NCI-H345 (cell line): Measurements from ENCODE around the gene RASGRF1.
"Not testable (repeated sequence)": the region's sequence is repeated elsewhere in the genome, so short reads cannot be mapped to it uniquely, and the experiment has no call there.

Source experiments
- DNase-seq: peaks from one replicate; lab custom pipeline; 2025; lab: John Stamatoyannopoulos, UW

The RASGRF1 gene

DNA sequence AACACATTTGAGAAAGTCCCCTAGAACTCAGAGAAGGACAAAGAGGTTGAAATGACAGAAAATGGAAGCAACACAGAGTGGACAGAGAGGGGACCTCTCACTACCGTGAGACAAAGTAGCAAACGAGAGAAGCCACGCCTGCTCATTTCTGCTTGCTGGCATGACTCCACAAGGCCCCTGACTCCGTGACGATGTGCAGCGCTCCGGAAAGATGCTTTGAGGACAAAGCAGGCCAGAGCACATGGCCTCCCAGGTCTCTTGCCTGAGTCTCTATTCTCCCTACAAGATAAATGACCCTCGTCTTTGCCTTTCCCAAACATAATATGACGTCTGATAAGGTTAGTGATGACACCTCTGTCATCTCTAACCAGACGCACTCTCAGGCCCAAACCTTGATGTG, 81.9 kb downstream of the RASGRF1 start:
- DNase-seq, result no peak

- DNase-seq, result no peak
Measured at GRCh38 chr15:79007066-79007465, 83.5 kb downstream of the RASGRF1 start.

DNA sequence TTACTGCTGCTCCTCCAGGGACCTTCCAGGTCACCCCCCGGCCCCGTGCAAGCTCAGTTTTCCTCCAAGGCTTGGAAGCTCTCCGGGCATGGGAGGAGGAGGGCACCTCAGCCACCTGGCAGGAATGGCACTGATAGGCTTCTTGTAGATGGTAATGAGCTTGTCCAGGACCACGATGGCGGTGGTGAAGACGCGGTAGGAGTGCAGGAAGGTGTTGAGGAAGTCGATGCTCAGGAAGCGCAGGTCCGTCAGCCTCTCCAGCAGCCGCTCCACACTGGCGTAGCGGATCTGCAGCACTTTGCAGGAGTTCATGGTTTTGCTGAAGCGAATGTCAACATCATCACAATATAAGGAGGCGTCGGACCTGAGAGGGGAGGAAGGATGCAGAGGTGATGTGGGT, 84.5 kb downstream of the RASGRF1 start:
- DNase-seq, result no peak

DNA sequence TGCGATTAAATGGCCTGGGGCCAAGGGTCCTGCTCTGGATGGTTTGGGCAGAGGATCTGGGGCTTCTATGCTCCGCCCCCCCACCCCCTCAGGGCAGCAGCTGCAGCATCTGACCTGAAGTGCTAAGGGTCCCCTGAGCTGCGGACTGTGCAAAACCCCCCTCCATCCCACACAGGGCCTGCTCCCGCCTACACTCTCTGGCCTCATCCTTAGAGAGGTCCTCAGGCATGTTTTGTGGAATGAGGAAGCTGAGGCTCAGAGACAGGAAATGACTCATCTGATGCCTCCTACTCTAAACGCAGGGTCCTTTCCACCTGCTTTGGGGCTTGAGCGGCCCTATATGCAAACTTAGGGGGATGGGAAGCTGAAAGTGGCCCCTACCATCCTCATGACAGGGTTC, 86.2 kb downstream of the RASGRF1 start:
- no peak for DNase-seq

GRCh38 chr15:79003896-79004295, 86.7 kb downstream of the RASGRF1 start:
- no peak for DNase-seq

- no peak for DNase-seq
Measured at GRCh38 chr15:79003301-79003700, 87.3 kb downstream of the RASGRF1 start.

GRCh38 chr15:79002581-79002980, 88.0 kb downstream of the RASGRF1 start:
- DNase-seq, result no peak

GRCh38 chr15:78999636-79000035, 90.9 kb downstream of the RASGRF1 start:
- DNase-seq, result no peak

DNA sequence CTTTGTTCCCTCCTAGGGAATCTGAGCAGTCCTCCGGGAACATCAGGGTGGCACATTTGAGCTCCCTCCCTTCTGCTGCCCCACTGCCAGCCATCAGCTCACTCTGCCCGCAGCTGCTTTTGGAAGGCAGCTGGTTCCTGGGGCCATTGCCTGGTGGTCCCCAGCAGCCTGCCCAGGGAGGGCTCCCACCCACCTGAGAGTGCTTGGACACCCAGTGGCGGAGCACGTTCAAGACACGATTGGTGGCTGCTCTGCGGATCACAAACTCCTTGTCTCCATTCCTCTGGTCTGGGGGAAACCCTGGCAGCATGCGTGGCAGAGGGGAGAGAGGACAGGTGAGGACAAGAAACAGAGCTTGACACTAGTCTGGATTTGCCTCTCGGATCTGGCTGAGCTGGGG, 92.1 kb downstream of the RASGRF1 start:
- no peak for DNase-seq

- no peak for DNase-seq
Measured at GRCh38 chr15:78997981-78998499, 92.5 kb downstream of the RASGRF1 start.

- DNase-seq, result no peak
Measured at GRCh38 chr15:78996894-78997275, 93.7 kb downstream of the RASGRF1 start.

GRCh38 chr15:78995921-78996893, 94.4 kb downstream of the RASGRF1 start:
- no peak for DNase-seq

DNA sequence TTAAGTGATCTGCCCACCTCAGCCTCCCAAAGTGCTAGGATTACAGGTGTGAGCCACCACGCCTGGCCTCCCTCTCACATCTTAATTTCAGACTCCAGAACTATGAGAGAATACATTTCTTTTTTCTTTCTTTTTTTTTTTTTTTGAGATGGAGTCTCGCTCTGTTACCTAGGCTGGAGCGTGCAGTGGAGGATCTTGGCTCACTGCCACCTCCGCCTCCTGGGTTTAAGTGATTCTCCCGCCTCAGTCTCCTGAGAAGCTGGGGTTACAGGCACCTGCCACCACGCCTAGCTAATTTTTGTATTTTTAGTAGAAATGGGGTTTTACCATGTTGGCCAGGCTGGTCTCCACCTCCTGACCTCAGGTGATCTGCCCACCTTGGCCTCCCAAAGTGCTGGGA, 95.4 kb downstream of the RASGRF1 start:
- not testable (repeated sequence) for DNase-seq

DNA sequence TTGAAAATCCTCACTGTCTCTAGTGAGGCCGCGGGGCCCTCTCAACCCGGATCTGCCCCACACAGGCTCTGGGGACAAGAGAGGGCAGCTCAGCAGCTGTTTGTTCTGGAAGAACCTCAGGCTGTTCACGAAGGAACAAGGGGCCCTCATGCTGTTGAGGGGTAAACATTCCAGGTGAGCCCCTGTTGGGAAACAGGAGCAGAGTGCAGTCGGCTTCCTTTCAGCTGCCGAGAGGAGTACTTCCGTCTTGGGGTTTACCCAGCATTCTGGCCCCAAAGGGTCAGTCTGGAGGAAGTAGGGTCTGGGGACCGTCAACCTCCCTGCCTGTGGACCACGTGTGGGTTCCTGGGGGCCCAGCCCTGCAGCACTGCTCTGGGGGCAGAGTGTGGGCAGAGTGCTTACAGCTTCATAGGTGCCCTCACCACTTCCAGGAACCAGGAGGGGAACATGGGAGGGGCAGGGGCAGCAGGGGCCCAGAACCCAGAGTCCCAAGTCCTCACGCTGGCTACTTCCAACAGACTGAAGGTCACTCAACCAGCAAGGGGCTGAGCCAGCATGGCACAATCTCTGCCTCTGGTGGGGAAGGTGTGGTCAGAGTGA, 96.5 kb downstream of the RASGRF1 start:
- peak; percentile 34 for DNase-seq

DNA sequence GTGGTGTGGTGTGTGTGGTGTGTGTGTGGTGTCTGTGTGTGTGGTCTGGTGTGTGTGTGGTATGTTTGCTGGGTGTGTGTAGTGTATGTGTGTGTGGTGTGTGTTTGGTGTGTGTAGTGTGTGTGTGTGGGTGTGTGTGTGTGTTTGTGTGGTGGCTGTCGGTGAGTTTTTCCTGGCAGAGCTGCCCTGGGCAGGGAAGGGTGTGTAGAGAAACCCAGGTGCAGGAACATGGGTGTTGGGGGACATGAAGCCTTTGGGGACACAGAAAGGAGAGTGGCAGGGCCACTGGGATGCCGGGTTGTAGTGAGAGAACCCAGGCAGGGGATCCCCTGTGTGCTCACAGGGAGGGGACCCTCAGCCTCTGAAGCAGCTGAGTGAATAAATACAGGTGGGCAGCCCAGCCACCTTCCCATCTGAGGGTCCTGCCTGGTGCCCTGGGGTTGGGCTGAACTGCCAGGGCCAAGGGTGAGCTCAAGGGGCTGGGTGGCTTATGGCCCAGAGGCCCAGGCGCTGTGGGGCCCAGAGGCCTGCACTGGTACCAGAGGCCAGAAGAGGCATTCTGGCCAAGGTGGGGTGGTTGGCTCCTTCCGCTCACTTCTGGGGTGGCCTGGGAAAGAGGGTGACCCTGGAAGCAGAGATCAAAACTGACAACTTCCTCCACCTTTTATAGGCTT, 97.2 kb downstream of the RASGRF1 start:
- no peak for DNase-seq

DNA sequence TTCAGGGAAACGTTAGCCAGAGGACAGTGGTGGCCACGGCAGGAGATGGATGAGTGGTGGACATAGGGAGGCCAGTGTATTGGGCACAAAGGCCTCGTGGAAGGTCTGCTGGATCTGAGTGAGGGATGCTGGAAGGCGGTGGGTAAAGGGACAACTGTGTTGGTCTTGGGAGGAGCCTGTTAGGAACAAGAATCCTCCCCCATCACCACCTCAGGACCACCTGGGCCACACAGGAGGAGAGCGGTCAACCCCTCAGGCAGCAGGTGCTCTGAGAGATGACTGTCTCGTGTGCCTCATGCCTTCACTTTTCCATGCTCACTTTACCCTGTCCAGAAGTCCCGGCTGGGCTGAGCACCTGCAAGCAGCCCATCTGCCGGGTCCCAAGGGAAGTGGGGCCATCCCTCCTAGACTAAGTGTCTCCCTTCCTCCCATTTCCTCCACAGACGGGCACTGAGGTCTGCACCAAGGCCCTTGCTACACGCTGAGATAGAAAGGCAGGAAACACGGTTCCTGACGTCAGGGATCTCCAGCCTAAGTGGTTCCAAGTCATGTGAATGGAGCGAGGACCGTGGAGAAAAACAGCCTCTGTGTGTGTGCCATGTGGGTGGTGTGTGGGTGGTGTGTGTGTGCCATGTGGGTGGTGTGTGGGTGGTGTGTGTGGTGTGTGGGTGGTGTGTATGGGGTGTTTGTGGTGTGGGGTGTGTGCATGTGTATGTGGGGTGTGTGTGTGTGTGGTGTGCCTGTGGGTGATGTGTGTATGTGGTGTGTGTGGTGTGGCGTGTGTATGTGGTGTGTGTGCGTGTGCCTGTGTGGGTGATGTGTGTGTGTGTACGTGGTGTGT, 97.9 kb downstream of the RASGRF1 start:
- DNase-seq, result no peak

- no peak for DNase-seq
Measured at GRCh38 chr15:78991879-78992278, 98.7 kb downstream of the RASGRF1 start.

DNA sequence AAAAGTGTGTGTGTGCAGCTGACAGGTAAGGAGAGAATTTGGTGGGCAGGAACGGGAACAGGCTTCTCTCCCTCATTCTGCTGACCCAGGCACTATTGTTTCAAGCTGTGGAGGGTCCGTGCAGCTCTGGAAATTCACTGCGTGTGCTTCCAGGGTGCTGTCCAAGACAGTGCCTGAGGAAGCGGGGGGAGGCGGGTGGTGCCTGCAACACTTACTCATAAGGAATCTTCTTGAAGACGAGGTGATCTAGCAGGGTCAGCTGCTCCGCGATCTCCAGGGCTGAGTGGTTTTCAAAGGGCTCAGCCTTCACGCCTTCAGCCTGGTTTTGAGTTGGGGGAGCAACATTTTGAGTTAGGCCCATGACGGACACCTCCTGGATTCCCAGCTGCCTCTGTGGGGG, 99.1 kb downstream of the RASGRF1 start:
- DNase-seq, result no peak

DNA sequence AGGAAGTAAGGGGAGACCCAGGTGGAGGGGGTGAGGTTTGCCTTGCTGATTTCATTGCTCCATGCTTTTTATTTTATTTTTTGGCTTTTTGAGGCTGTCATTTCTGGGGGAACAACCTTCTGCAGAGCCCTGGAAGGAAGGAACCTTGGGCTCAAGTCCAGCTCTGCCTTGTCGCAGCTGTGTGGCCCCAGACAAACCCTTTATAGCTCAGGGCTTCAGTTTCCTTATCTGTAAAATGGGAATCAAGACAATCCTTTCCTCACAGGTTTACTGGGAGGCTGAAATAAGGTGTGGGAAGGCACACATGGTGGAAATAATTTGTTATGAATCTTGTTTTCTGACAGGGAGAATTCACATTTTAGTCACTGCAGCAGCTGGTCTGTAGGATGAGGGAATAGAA, 100.3 kb downstream of the RASGRF1 start:
- DNase-seq, result no peak

DNA sequence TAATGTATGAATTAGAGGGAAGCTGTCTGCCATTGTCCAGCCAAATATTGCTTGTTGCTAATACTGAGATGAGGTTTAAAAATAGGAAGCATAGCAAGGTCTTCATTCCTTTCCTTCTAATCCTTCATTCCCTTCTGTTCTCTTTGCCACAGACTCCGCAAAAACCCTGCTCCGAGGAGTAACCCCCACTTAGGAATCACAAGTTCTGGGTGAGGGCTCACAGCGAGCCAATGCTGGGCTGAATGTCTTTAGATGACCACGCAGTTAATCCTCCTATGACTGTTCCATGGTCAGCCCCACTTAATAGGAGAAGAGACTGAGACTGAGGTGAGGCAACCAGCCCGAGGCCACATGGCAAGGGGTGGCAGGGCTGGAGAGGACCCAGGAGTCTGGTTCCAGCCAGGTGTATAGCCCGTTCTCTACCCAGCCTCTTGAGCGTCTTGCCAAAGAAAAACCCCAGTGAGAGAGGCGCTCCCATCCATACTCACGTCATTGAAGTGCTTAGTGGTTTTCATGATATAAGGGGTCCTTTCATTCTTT, 100.8 kb downstream of the RASGRF1 start:
- DNase-seq, result no peak

DNA sequence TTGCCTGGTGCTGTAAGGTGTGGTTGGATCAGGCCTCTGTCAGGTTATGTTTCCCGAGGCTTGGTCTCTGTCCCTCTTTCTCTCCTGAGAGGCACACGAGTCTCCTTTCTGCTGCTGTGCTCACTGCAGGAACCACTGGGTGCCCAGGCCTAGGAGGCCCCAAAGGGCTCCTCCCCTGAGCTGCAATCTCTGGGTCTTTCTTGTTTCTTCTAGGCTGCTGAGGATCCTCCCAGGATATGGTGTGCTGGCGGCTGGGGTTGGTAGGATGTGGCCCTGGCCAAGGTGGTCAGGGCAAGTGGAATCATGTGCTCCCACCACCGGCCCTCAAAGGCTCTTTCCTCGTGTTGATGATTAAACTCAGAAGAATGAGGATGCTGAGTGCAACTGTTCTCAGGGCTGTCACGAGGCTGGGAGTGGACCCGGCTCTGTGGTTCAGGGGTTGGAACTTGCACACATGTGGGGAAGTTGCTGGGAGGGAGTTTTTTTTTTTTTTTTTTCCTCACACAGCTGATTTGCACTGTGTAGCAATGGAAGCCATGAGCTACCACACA, 102.1 kb downstream of the RASGRF1 start:
- DNase-seq, result no peak
